ENCODE data around the gene AGPAT3.

Gene AGPAT3

GRCh38 chr21:43950936-43951335, 85.9 kb downstream of the AGPAT3 start:
- FAIRE-seq (no peak), DNase-seq (ENCODE audit: insufficient read length, low spot score) (no peak)

DNA sequence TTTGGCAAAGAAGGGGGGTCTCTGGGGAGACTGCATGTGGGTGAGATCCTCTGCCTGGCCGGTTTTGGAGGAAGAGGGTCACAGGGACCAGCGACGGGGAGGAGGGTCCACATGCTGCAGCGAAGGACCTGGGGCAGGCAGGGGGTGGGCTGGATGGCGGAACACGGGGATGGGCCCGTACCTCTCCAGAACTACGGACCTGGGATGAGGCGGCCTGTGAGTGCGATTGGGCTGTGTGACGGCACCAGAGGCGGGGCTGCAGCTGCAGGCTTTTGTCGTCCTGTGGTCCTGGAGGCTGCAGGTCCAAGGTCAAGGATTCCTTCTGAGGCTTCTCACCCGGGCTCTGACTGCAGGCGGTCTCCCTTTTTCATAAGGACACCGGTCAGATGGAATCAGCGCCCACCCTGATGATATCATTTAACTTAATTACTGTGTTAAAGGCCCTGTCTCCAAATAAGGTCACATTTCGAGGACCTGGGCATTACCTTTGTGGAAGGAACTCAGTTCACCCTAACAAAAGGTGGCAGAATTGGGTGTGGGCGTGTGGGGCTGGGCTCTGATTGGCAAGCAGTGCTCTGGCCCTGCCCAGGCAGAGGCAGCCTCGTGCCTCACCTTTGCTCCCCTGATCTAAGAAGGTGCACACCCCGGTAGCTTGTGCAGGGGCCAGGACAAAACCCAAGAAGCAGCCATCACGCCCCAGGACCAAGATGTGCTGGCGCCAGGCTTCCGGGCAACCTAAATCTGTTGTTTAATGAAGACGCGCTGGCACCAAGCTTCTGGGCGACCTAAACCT, 87.1 kb downstream of the AGPAT3 start:
- FAIRE-seq = no peak

GRCh38 chr21:43953021-43953420, 88.0 kb downstream of the AGPAT3 start:
- DNase-seq (ENCODE audit: insufficient read length, low spot score) (no peak), FAIRE-seq (no peak)

More for the DNA sequence above, 87.1 kb downstream of the AGPAT3 start:
- no peak for DNase-seq (ENCODE audit: insufficient read length, low spot score)

- FAIRE-seq (no peak), DNase-seq (ENCODE audit: insufficient read length, low spot score) (no peak)
Measured at GRCh38 chr21:43954042-43954441, 89.0 kb downstream of the AGPAT3 start.

GRCh38 chr21:43954896-43955295, 89.9 kb downstream of the AGPAT3 start:
- FAIRE-seq (no peak), DNase-seq (ENCODE audit: insufficient read length, low spot score) (no peak)

DNA sequence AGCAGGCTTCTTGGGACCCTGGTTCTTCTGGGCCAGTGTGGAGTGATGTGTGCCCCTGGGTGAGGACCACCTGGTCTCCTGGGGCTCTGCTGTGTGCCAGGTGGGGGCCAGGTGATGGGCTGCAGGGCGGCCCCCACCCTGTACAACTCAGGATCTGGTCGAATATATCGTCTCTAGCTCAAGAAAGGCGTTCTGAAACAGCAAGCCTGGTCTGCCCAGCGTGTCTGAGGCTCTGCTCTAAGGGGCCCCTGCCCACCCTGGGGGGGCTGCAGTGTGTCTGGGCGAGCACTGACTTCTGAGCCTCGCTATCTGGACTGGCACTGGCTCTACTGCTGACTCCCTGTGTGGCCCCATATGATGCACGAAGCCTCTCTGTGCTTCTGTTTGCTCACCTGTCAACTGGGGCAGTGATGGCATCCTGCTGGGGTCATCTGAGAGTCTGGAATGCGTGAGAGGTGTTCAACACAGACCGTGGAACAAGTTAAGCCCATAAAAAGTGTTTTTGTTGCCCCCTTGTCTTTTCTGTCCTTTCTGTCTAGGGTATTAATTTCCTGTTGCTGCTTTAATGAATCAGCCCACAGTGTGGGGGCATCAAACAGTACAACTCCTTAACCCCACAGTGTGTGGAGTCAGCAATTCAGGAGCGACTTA, 91.1 kb downstream of the AGPAT3 start:
- FAIRE-seq (no peak), DNase-seq (ENCODE audit: insufficient read length, low spot score) (no peak)

DNA sequence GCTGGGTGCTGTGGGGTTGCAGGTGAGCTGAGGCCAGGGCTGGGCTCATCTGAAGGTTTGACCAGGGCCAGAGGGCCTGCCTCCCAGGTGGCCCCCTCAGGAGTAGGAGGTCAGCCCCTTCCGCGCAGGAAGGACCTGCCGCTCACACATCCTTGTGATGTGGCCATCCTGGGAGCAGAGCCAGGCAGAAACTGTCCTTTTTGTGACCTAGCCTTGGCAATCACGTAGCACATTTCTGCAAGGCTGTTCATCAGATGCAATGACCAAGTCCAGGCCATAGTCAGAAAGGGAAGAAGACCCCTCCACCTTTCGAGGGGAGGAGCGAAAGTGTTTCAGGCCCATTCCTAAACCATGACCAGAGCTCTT, 91.6 kb downstream of the AGPAT3 start:
- FAIRE-seq (no peak), DNase-seq (ENCODE audit: insufficient read length, low spot score) (no peak)

- FAIRE-seq (no peak), DNase-seq (ENCODE audit: insufficient read length, low spot score) (no peak)
Measured at GRCh38 chr21:43957128-43957571, 92.1 kb downstream of the AGPAT3 start.

GRCh38 chr21:43957611-43958362, 92.8 kb downstream of the AGPAT3 start:
- no peak for FAIRE-seq
- no peak for DNase-seq (ENCODE audit: insufficient read length, low spot score)

DNA sequence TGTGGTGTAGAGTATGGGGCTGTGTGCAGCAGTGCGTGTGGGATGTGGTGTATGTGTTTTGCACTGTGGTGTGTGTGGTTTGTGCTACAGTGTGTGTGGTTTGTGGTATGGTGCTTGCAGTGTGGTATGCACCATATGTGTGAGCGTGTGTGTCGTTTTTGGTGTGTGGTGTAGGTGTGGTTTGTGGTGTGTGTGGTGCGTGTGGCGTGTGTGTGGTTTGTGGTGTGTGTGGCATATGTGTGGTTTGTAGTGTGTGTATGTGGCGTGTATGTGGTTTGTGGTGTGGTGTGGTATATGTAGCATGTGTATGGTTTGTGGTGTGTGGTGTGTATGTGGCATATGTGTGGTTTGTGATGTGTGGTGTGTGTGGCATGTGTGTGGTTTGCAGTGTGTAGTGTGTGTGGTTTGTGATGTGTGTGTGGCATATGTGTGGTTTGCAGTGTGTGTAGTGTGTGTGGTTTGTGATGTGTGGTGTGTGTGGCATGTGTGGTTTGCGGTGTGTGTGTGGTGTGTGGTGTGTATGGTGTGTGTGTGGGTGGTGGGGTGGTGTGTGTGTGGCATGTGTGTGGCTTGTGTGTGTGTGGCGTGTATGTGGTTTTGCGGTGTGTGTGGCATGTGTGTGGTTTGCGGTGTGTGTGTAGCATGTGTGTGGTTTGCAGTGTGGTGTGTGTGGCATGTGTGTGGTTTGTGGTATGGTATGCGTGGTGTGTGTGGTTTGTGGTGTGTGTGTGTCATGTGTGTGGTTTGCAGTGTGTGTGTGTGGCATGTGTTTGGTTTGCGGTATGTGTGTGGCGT, 93.5 kb downstream of the AGPAT3 start:
- DNase-seq (ENCODE audit: insufficient read length, low spot score) (no peak), FAIRE-seq (peak; percentile 99)

DNA sequence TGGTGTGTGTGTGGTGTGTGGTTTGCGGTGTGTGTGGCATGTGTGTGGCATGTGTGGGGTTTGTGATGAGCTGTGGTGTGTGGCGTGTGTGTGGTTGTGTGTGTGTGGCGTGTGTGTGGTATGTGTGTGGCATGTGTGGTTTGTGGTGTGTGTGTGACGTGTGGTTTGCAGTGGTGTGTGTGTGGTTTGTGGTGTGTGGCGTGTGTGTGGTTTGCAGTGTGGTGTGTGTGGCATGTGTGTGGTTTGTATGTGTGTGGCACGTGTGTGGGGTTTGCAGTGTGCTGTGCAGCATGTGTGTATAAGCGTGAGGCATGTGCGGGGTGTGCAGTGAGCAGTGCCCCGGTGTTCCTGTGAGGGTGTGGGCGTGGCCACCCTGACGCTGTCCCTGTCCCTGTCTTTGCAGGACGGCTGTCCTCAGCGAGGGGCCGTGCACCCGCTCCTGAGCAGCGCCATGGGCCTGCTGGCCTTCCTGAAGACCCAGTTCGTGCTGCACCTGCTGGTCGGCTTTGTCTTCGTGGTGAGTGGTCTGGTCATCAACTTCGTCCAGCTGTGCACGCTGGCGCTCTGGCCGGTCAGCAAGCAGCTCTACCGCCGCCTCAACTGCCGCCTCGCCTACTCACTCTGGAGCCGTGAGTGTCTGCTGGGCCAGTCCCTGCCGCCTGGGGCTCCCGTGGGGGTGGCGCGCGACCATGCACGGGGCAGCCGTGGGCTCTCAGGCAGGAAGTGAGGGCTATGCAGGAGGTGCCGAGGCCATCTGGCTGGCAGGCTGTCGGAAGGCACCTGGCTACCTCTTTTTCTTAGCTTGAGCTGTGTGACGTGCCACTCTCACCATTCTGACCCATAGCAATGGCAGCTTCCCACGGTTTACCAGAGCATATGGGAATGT, 94.5 kb downstream of the AGPAT3 start:
- no peak for FAIRE-seq
- no peak for DNase-seq (ENCODE audit: insufficient read length, low spot score)

DNA sequence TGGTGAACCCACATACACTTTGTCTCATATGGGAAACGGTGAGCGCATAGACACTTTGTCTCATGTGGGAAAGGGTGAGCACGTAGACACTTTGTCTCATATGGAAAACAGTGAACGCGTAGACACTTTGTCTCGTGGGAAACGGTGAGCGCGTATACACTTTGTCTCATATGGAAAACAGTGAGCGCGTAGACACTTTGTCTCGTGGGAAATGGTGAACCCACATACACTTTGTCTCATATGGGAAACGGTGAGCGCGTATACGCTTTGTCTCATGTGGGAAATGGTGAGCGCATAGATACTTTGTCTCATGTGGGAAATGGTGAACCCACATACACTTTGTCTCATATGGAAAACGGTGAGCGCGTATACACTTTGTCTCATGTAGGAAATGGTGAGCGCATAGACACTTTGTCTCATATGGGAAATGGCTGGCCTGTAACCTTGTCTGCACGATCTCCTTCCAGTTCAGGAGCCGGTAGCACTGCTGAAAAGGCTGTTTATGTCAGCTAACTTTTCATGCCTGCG, 96.4 kb downstream of the AGPAT3 start:
- DNase-seq (ENCODE audit: insufficient read length, low spot score) (no peak), FAIRE-seq (no peak)

- no peak for FAIRE-seq
- no peak for DNase-seq (ENCODE audit: insufficient read length, low spot score)
Measured at GRCh38 chr21:43965911-43966585, 101.0 kb downstream of the AGPAT3 start.

DNA sequence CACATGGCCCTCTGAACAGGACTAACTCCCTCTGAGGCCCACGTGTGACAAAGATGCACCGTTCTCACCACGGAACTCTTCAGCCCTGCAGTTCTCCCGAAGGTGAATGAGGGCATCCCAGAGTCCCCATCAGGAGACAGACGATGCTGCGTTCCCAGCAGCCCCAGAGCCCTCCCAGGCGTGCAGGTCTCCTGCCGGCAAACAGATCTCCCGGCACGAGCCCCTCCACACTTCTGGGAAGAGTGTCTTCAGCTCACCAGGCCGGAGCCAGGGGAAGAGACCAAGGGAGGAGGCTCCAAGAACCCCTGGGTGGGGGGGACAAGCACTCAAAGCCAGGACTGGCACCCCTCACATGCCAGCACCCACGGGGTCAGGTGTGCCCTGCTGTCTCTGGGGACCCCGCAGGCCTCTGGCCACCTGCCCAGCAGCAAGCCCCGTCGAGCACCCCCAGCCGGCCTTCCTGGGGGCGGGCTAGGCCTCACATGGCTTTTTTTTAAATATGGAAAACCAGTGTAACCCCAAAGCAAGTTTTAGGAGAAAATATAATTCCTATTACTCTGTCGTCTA, 102.0 kb downstream of the AGPAT3 start:
- no peak for DNase-seq (ENCODE audit: insufficient read length, low spot score)
- no peak for FAIRE-seq

DNA sequence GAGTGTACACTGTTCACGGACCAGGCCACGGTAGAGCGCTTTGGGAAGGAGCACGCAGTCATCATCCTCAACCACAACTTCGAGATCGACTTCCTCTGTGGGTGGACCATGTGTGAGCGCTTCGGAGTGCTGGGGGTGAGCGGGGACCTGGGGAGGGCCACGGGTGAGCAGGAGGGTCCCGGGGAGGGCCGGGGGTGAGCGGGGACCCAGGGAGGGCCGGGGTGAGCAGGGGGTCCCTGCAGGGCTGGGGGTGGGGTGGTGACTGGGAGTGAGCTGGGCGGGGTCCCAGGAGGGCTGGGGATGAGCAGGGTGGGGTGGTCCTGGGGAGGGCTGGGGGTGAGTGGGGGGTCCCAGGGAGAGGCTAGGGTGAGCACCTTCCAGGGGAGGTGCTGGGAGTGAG, 103.0 kb downstream of the AGPAT3 start:
- DNase-seq (ENCODE audit: insufficient read length, low spot score) (no peak), FAIRE-seq (no peak)

GRCh38 chr21:43968410-43969114, 103.5 kb downstream of the AGPAT3 start:
- no peak for DNase-seq (ENCODE audit: insufficient read length, low spot score)
- no peak for FAIRE-seq

DNA sequence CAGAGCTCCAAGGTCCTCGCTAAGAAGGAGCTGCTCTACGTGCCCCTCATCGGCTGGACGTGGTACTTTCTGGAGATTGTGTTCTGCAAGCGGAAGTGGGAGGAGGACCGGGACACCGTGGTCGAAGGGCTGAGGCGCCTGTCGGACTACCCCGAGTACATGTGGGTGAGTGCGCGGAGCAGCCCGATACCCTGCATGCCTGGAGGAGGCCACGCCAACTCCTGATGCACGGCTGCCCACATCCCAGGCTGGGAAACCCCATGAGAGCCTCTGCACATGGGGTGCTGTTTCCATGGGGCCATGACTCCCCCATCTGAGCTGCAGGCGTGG, 104.1 kb downstream of the AGPAT3 start:
- FAIRE-seq = no peak

DNA sequence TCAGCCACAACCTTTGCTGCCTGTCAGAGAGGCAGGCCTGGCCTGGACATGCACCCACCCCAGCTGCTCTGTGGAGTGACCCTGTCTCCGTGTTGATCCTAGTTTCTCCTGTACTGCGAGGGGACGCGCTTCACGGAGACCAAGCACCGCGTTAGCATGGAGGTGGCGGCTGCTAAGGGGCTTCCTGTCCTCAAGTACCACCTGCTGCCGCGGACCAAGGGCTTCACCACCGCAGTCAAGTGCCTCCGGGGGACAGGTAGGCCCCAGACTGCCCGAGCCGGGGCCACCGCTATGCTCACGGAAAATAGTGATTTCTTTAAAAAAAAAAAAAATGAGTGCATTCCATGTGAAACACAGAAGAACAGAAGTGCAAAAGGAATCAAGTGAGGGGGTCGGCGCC, 105.5 kb downstream of the AGPAT3 start:
- DNase-seq (ENCODE audit: insufficient read length, low spot score) = no peak
- FAIRE-seq = no peak

More for the DNA sequence above, 104.1 kb downstream of the AGPAT3 start:
- no peak for DNase-seq (ENCODE audit: insufficient read length, low spot score)

All from HTR-8/SVneo (cell line).